Immature natural killer cell (primary cell): ENCODE data around the gene CCDC92. TPM values are rescaled to one million over a fixed set of nuclear protein-coding genes. Genes with fewer than 3 reads are reported as not detected.
"Not testable (repeated sequence)": the region's sequence is repeated elsewhere in the genome, so short reads cannot be mapped to it uniquely, and the experiment has no call there.

Experiments used
- DNase-seq, 3 donors: peaks; one replicate each; pipeline ENCODE4 v3.0.0; 2022; ENCODE audit warnings: mixed read lengths in 1 of 3
- H3K27ac Mint-ChIP-seq, 6 donors: one replicate each; pipeline ENCODE4 v1.8.0; 2020; ENCODE audit warnings: mixed read lengths in 6 of 6, mild to moderate bottlenecking in 5 of 6, inconsistent platforms in 4 of 6, moderate library complexity in 3 of 6
- H3K27me3 Mint-ChIP-seq, 3 donors: one replicate each; pipeline ENCODE4 v1.8.0; 2020 to 2021; ENCODE audit warnings: low read depth in 3 of 3, mild to moderate bottlenecking in 3 of 3, mixed read lengths in 3 of 3, moderate library complexity in 3 of 3, inconsistent platforms in 1 of 3
- H3K36me3 Mint-ChIP-seq, 3 donors: one replicate each; pipeline ENCODE4 v1.8.0; 2020; ENCODE audit warnings: mixed read lengths in 3 of 3, inconsistent platforms in 2 of 3, mild to moderate bottlenecking in 2 of 3
- H3K4me1 Mint-ChIP-seq, 2 donors: one replicate each; pipeline ENCODE4 v1.8.0; 2020; ENCODE audit warnings: inconsistent platforms in 2 of 2, mild to moderate bottlenecking in 2 of 2, mixed read lengths in 2 of 2, moderate library complexity in 1 of 2
- H3K4me3 Mint-ChIP-seq, 5 donors: one replicate each; pipeline ENCODE4 v1.8.0; 2020; ENCODE audit warnings: mild to moderate bottlenecking in 5 of 5, mixed read lengths in 5 of 5, inconsistent platforms in 3 of 5, moderate library complexity in 3 of 5
- H3K9me3 Mint-ChIP-seq, 6 donors: one replicate each; pipeline ENCODE4 v1.8.0; 2020; ENCODE audit warnings: mild to moderate bottlenecking in 6 of 6, mixed read lengths in 6 of 6, inconsistent platforms in 4 of 6, moderate library complexity in 3 of 6
- polyA plus RNA-seq, 3 donors: library from polyadenylated mRNA; unstranded; fragments of 300-500 nt; fragmentation: Illumina TruSeq; gene quantifications; one replicate each; pipeline ENCODE4 v1.2.3, GENCODE V29; 2021

CCDC92 gene
- polyA plus RNA-seq, 3 donors from 2014 or later, result 24.6 to 44.9 (median 25.1) TPM

DNA sequence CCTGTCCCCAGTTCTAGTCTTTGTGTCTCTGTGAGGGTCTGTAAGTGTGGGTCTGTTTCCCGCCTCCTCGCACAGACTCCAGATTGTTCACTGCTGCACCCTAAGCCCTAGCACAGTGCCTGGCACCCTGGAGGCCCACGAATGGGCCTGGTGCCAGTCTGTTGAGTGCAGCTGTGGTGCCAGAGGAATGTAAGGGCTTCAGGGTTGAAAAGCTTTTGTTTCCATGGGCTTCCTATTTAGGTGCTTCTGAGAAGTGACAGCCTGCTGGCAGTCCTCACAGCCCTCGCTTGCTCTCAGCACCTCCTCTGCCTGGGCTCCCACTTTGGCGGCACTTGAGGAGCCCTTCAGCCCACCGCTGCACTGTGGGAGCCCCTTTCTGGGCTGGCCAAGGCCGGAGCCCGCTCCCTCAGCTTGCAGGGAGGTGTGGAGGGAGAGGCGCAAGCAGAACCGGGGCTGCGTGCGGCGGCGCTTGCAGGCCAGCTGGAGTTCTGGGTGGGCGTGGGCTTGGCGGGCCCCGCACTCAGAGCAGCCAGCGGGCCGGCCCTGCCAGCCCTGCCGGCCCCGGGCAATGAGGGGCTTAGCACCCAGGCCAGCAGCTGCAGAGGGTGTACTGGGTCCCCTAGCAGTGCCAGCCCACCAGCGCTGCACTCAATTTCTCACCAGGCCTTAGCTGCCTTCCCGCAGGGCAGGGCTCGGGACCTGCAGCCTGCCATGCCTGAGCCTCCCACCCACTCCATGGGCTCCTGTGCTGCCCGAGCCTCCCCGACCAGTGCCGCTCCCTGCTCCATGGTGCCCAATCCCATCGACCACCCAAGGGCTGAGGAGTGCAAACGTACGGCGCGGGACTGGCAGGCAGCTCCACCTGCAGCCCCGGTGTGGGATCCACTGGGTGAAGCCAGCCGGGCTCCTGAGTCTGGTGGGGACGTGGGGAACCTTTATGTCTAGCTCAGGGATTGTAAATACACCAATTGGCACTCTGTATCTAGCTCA lies 25.8 kb downstream of the CCDC92 start:
- Mint-ChIP-seq H3K27ac (peak overlapping the region in 3 of 6 donors; percentile 24 to 64 (median 45)), H3K36me3 (peaks cover 17 to 24% (median 18%) of the 10 kb centered on the region in 3 donors), H3K4me1 (peaks cover 10 to 15% of the 10 kb centered on the region in 2 donors)
- H3K4me3 Mint-ChIP-seq, DNase-seq, H3K9me3 Mint-ChIP-seq, H3K27me3 Mint-ChIP-seq: not testable (repeated sequence)

DNA sequence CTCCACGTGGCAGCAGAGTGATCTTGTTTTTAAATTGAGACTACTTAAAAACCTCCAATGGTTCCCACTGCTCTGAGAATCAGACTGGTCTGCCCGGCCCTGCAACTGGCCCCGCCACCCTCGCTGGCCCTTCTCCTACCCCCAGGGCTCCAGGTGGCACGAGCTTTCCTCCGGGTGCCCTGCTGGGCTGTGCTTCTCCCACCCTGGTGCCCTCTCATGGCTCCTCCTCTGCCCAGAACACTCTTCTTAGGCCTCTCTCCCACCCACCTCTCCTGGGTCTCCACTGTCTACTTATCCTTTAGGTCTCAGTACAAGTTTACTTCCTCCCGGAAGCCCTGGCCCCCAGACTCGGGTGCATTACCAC lies 26.5 kb downstream of the CCDC92 start:
- H3K27me3 Mint-ChIP-seq, result no peaks in the 10 kb centered on the region
- peak overlapping the region; percentile 24 to 64 (median 53) for H3K27ac Mint-ChIP-seq
- no peak for DNase-seq
- H3K4me1 Mint-ChIP-seq, result peaks cover 10 to 15% of the 10 kb centered on the region in 2 donors
- no peaks in the 10 kb centered on the region for H3K9me3 Mint-ChIP-seq
- H3K4me3 Mint-ChIP-seq, result no peak overlapping the region
- H3K36me3 Mint-ChIP-seq, result peaks cover 24 to 30% (median 24%) of the 10 kb centered on the region in 3 donors

DNA sequence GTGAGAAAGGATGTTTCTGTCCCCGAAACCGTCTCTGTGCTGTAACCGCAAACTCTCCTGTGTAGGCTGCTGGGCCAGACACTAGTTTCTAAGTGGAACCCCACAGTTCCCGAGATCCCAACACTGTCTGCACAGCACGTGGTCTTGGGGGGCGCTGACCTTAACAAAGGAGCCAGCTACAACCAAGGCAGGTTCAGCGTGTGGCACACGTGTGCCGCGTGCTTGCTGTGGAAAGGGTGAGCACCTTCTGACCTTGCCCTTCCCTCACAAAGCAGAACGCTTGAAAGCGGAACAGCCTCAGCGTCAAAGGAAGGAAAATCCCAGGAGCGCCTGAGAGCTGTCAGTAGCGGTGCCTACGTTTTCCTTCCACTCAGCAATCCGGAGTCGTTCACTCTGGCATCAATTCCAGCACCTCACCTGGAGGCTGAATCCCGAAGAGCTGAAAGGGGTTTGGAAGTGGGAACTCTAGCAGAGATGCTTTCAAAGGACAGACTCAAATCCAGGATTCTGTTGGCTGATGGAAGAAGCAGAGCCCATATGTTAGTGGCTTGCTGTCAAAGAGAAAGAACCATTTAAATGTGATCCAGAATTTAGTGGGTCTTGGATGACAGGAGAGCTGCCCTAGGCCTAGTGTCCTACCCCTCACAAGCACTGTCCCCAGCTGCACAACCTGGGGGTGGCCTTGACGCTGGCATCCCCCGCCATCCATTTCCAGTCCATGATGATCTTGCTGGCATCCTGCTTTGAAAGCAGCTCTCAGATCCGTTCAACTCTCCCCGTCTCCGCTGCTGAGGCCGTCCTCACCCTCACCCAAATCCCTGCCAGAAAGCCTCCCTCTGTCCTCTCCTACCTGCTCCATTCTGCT lies 27.1 kb downstream of the CCDC92 start:
- H3K27me3 Mint-ChIP-seq, result no peaks in the 10 kb centered on the region

DNA sequence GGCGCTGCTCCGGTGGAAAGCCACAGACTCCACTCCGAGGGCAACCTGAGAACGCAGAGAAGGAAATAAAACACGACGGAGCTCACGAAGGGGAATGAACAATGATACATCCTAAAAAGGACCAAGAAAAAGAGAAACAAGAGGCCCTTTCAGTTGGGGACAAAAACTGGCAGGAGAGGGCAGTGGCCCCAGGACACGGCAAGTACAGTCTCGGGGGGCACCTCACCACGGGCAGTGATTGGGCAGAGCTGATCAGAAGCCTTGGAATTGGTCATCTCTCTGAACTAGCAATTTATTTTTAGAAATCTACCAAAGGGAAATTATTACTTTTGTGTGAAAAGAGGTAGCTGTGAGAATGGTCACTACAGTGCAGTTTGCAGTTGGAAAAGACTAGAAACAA lies 27.9 kb downstream of the CCDC92 start:
- Mint-ChIP-seq H3K27me3 (no peaks in the 10 kb centered on the region), H3K27ac (no peak overlapping the region), H3K9me3 (no peaks in the 10 kb centered on the region), H3K4me3 (no peak overlapping the region), H3K4me1 (peaks cover 14 to 15% of the 10 kb centered on the region in 2 donors), H3K36me3 (peaks cover 24 to 30% (median 24%) of the 10 kb centered on the region in 3 donors)
- no peak for DNase-seq

More for the DNA sequence above, 27.1 kb downstream of the CCDC92 start:
- H3K27ac Mint-ChIP-seq, result peak overlapping the region in 3 of 6 donors; percentile 31 to 63 (median 61)
- no peak overlapping the region for H3K4me3 Mint-ChIP-seq
- H3K9me3 Mint-ChIP-seq, result no peaks in the 10 kb centered on the region
- H3K36me3 Mint-ChIP-seq, result peaks cover 24 to 30% (median 24%) of the 10 kb centered on the region in 3 donors
- DNase-seq, result no peak
- H3K4me1 Mint-ChIP-seq, result peaks cover 11 to 15% of the 10 kb centered on the region in 2 donors

DNA sequence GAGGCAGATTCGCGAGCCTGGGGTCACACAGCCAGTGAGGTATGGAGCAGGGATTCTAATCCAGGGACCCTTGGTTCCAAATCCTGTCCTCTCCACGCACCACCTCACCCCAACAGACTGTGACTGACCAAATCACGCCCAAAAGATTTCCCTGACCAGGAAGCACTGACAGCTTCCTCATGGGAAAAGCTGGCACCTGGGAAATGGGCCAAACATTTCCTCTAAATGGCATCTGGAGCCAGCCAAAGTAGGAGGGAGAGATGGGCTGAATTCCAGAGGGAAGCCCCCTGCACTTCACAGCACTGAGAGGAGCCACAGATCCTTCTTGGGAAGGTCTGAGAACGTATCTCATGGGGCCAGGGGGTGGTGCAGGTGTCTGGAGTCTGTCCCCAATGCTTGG lies 28.8 kb downstream of the CCDC92 start:
- DNase-seq, result no peak
- Mint-ChIP-seq H3K27ac (peak overlapping the region in 1 of 6 donors; percentile 28), H3K27me3 (peaks cover 0 to under 1% (median 0%) of the 10 kb centered on the region in 3 donors), H3K9me3 (no peaks in the 10 kb centered on the region), H3K4me1 (peaks cover 22% of the 10 kb centered on the region in 2 donors), H3K4me3 (no peak overlapping the region), H3K36me3 (peaks cover 24 to 30% (median 24%) of the 10 kb centered on the region in 3 donors)

DNA sequence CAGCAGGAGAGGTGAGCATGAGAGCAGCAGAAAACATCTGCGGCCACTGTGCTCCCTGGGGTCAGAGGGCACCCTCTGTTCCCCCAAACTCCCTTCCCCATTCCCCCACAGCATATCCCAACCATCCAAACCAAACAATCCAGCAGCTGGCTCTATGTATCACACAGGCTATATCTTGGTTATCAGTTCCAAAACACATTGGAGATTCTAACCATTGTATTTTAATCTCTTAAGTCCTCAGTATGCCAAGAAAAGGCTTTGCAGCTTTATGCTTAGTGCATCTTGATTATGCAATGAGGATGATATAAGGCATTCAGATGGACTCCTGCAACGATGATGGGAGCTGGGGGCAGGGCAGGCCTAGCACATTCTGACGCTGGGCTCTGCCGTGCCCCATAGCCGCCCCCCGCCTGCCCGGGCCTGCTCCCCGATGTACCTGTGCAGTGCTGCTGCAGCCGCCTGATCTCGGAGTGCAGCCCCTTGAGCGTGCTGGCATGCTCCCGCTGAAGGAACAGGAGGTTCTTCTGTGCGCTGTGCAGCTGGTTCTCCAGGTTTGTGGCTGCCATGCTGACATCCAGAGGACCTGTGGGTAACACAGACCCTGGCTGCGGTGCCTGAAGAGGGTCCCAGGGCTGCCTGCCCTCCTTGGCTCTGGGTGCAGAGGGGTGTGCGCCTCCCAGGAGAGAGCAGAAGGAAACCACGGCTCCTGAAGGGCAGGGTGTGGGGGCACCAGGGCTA lies 29.6 kb downstream of the CCDC92 start:
- Mint-ChIP-seq H3K27me3 (peaks cover 2 to 7% (median 4%) of the 10 kb centered on the region in 3 donors), H3K27ac (no peak overlapping the region), H3K9me3 (no peaks in the 10 kb centered on the region), H3K4me1 (peaks cover 23 to 28% of the 10 kb centered on the region in 2 donors), H3K36me3 (peaks cover 24 to 30% (median 24%) of the 10 kb centered on the region in 3 donors), H3K4me3 (no peak overlapping the region)
- DNase-seq, result no peak

DNA sequence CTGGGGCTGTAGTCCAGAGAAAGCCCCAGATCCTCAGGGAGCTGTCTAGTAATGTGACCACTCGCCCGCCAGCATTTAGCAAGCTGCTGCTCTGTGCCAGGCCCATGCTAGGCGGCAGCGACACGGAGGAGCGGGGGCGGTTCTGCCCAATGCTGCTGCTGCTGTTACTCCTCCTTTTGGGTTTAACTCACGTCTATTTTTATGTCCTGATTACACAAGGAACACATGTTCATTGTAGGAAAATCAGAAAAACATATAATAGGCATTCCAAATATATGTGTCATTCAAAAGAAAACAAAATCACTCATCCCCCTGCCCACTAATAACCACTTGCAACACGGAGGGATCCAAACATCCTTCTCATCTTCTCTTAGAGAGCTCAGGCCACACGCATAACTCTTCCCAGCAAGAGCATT lies 30.4 kb downstream of the CCDC92 start:
- H3K4me1 Mint-ChIP-seq, result peaks cover 23 to 29% of the 10 kb centered on the region in 2 donors
- H3K9me3 Mint-ChIP-seq, result no peaks in the 10 kb centered on the region
- no peak overlapping the region for H3K4me3 Mint-ChIP-seq
- DNase-seq, result no peak
- peaks cover 7 to 13% (median 9%) of the 10 kb centered on the region in 3 donors for H3K27me3 Mint-ChIP-seq
- H3K27ac Mint-ChIP-seq, result peak overlapping the region in 2 of 6 donors; percentile 1 to 33
- peaks cover 29 to 35% (median 31%) of the 10 kb centered on the region in 3 donors for H3K36me3 Mint-ChIP-seq

DNA sequence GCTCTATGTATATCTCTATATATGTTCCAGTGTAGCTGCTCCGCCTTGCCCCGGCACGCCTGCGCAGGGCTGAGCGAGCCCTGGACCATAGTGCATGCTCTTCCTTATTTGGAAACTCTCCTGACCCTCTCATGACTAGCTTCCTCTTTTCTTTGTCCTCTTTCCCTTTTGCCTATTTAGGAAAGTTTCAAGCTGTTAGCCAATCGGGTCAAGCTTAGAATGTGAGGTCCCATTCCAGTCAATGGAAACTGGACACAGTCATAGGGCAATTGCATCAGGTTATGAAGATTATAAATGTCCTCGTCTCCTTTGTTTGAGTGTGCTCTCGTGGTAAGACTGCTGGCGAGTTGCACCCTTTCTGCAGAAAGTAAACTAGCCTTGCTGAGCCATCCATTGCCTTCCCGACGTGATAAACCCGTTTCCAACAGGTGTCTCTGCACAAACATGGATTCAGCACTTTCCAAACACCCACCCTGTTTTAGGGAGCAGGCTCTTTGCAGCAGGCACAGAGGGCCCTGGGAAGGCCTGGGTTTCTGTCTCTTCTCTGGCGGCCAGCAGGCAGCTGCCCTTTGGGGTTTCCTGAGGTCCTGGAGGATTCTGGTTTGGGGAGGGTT lies 30.9 kb downstream of the CCDC92 start:
- Mint-ChIP-seq H3K27ac (peak overlapping the region in 3 of 6 donors; percentile 53 to 59 (median 55)), H3K27me3 (peaks cover 7 to 13% (median 9%) of the 10 kb centered on the region in 3 donors), H3K36me3 (peaks cover 29 to 36% (median 31%) of the 10 kb centered on the region in 3 donors), H3K4me3 (no peak overlapping the region), H3K4me1 (peaks cover 28 to 33% of the 10 kb centered on the region in 2 donors), H3K9me3 (no peaks in the 10 kb centered on the region)
- DNase-seq, result no peak

DNA sequence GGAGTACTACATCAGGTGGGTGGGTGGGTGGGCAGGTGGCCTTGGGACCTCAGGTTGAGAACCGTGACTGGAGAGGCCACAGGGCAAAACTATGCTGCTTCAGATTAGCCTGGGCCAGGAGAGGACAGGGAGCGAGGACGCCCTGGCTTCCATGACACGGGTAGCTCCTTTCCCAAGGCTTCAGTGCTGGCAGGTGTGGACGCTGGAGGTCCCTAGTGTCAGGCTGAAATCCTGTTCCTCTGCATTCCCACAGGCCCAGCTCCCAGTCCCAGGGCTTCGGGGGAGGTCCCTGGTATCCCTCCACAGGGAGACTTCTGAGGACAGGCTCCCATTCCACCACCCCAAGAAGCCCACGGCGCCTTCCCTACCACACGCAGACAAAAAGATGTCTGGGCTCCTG lies 31.6 kb downstream of the CCDC92 start:
- Mint-ChIP-seq H3K4me1 (peaks cover 36 to 40% of the 10 kb centered on the region in 2 donors), H3K27me3 (peaks cover 7 to 13% (median 10%) of the 10 kb centered on the region in 3 donors), H3K4me3 (no peak overlapping the region), H3K9me3 (no peaks in the 10 kb centered on the region), H3K27ac (peak overlapping the region in 1 of 6 donors; percentile 53), H3K36me3 (peaks cover 29 to 38% (median 35%) of the 10 kb centered on the region in 3 donors)
- no peak for DNase-seq

DNA sequence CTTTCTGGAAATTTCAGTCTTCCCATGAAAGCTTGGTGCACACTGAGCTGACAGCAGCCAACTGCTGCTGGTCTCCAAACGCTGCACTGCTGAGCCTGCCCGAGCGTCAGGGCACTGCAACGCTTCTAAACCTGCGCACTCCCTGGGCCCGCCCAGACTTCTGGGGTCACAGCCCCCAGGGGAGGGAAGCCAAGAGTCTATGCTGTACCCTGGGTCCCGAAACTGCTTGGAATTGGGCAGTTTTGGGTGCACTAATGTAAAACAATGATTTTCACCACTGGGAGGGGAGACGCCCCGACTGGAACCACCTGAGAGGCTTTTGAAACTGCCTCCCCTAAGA lies 32.0 kb downstream of the CCDC92 start:
- H3K36me3 Mint-ChIP-seq, result peaks cover 26 to 35% (median 34%) of the 10 kb centered on the region in 3 donors
- H3K27me3 Mint-ChIP-seq, result peaks cover 7 to 13% (median 10%) of the 10 kb centered on the region in 3 donors
- H3K27ac Mint-ChIP-seq, result peak overlapping the region in 5 of 6 donors; percentile 55 to 79 (median 76)
- no peaks in the 10 kb centered on the region for H3K9me3 Mint-ChIP-seq
- no peak for DNase-seq
- peak overlapping the region in 1 of 5 donors; percentile 30 for H3K4me3 Mint-ChIP-seq
- peaks cover 40 to 42% of the 10 kb centered on the region in 2 donors for H3K4me1 Mint-ChIP-seq

DNA sequence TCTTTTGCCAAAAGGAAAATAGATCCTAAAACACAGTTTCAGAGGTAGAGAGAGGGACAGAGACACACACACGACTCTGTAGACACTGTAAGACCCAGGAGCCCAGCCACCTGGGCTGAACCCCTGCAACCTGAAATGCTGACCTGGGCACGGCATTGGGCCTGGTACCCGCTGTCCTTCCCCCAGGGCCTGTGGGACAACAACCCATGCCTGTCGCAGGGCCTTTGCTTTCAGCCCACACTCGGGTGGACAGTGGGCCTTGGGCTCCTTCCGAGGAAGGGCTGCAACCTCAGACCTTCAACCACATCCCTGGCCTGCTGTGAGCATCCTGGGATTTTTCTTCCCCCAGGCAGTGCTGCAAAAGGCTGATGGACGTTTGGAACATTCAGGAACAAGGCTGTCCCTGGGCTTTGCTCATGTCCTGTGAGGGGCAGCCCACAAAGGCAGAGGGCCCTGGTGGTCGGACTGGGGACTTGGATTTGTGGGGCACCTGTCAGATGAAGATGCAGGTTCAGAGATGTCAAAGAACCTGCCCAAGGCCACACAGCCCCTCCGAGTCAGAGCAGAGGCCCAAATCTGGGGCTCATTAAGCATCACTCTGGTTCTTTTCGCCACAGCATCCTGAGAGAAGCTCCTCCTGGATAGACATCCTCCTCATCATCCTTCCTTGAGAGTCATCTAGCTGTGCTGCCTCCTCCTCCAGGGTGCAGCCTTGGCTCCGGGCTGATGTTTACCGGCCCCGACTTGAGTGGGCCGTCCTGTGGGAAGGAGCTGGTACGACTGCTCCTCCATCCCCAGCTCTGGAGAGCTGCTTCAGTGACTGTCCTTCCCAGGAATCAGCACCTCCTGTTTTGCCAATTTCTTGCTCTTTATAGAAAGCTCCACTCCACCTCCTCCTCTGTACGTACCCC lies 32.7 kb downstream of the CCDC92 start:
- DNase-seq, result no peak
- Mint-ChIP-seq H3K9me3 (no peaks in the 10 kb centered on the region), H3K4me3 (peak overlapping the region in 2 of 5 donors; percentile 30 to 88)

More for the DNA sequence above, 32.7 kb downstream of the CCDC92 start:
- Mint-ChIP-seq H3K27ac (peak overlapping the region in 5 of 6 donors; percentile 55 to 96 (median 95)), H3K27me3 (peaks cover 7 to 13% (median 10%) of the 10 kb centered on the region in 3 donors), H3K36me3 (peaks cover 26 to 35% (median 34%) of the 10 kb centered on the region in 3 donors), H3K4me1 (peaks cover 46 to 47% of the 10 kb centered on the region in 2 donors)
